Measurements from ENCODE around the gene SLC5A2.

SLC5A2 gene

DNA sequence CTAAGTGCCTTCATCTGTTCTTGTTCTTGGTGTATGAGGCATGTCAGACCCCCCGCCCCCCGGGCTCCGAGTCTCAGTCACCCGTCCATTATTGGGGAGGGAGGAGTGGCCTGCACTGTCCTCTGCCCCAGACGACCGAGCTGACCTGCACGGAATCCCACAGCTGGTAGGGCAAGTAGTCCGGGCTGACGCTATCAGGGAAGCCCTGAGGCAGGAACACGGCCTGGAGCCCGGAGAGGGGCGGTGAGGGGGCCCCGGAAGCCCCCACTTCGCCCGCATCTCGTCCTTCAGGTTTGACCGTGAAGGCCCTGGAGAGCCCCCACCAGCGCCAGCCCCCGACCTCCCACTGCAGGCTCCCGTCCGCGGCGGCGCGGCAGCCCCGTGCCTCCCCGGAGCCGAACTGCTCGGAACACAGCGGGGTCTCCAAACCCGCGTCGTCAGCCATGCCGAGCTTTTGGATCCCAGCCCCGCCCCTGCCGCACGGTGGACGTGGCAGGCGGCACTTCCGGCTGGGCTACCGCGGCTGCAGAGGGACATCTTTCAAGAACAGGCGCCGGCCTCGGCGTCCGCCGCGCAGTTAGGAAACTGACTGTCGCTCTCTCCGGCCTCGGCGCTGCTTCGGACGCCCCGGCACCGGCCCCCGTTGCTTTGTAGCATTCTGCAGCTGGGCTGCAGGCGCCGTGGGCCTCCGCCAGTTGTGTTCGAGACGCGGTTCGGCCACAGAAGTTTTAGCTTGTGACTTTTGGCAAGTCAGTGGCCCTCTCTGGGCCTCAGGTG lies 25.2 kb downstream of the SLC5A2 start, which contains the start of gene RUSF1 (continued):
- TF ChIP-seq, protein P1, sequence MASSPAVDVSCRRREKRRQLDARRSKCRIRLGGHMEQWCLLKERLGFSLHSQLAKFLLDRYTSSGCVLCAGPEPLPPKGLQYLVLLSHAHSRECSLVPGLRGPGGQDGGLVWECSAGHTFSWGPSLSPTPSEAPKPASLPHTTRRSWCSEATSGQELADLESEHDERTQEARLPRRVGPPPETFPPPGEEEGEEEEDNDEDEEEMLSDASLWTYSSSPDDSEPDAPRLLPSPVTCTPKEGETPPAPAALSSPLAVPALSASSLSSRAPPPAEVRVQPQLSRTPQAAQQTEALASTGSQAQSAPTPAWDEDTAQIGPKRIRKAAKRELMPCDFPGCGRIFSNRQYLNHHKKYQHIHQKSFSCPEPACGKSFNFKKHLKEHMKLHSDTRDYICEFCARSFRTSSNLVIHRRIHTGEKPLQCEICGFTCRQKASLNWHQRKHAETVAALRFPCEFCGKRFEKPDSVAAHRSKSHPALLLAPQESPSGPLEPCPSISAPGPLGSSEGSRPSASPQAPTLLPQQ (tag by site-specific recombination; IDR thresholded peaks at IDR 0.05): peak; percentile 73
- TF ChIP-seq ZBTB7A (tag by site-specific recombination; IDR thresholded peaks at IDR 0.05; ENCODE audit: low read depth): no peak; the same call in 1 of the 2 replicates
- TF ChIP-seq, protein P2, sequence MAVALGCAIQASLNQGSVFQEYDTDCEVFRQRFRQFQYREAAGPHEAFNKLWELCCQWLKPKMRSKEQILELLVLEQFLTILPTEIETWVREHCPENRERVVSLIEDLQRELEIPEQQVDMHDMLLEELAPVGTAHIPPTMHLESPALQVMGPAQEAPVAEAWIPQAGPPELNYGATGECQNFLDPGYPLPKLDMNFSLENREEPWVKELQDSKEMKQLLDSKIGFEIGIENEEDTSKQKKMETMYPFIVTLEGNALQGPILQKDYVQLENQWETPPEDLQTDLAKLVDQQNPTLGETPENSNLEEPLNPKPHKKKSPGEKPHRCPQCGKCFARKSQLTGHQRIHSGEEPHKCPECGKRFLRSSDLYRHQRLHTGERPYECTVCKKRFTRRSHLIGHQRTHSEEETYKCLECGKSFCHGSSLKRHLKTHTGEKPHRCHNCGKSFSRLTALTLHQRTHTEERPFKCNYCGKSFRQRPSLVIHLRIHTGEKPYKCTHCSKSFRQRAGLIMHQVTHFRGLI (tag by site-specific recombination; IDR thresholded peaks at IDR 0.05): 0 out of 2 replicates have a peak, but pooled peaks have one; percentile 31

GRCh38 chr16:31508706-31509195 lies 25.8 kb downstream of the SLC5A2 start:
- Histone ChIP-seq H3K9me3 (ENCODE audit: control insufficient read depth, insufficient read depth, low read depth, low read length) (no peaks in the 10 kb centered on the region), H3K4me1 (ENCODE audit: control insufficient read depth, insufficient read depth, low read length) (no peaks in the 10 kb centered on the region), H3K27ac (ENCODE audit: extremely low read depth, low read depth, low read length) (peak overlapping the region; percentile 68), H3K36me3 (ENCODE audit: control insufficient read depth in 2 of 2, insufficient read depth in 1 of 2, low read length in 2 of 2) (peaks cover 0 to 7% of the 10 kb centered on the region in 2 experiments; a peak in 2 of 3 replicates), H3K4me3 (ENCODE audit: low read depth, low read length) (peak overlapping the region; percentile 97)
- ChIA-PET CTCF (no interaction called here), POLR2A (interaction anchor here (0.9 to 2.1 kb wide), 8 partner anchors 10 to 329 kb away, joined by 3 to 7 read pairs (median 4); partner anchors contain the start of genes ARMC5 and FUS)
- no peak for TF ChIP-seq ZNF274 (IDR thresholded peaks at IDR 0.05; ENCODE audit: low read length)
- TF ChIP-seq ZNF274 (tag by site-specific recombination; IDR thresholded peaks at IDR 0.05; ENCODE audit: borderline replicate concordance): no peak
- TF ChIP-seq ZNF398 (tag by site-specific recombination; IDR thresholded peaks at IDR 0.05): no peak
- no peak for TF ChIP-seq ZNF211 (tag by site-specific recombination; IDR thresholded peaks at IDR 0.05; ENCODE audit: low read depth)
- peak; percentile 45 for TF ChIP-seq ATF2 (tag by site-specific recombination; IDR thresholded peaks at IDR 0.05; ENCODE audit: low read depth)
- no peak for TF ChIP-seq ZNF704 (tag by site-specific recombination; IDR thresholded peaks at IDR 0.05)
- TF ChIP-seq, protein P3, sequence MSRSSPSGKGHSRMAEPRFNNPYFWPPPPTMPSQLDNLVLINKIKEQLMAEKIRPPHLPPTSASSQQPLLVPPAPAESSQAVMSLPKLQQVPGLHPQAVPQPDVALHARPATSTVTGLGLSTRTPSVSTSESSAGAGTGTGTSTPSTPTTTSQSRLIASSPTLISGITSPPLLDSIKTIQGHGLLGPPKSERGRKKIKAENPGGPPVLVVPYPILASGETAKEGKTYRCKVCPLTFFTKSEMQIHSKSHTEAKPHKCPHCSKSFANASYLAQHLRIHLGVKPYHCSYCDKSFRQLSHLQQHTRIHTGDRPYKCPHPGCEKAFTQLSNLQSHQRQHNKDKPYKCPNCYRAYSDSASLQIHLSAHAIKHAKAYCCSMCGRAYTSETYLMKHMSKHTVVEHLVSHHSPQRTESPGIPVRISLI (tag by site-specific recombination; IDR thresholded peaks at IDR 0.05): peak; percentile 24; the same call in 1 of the 2 replicates
- TF ChIP-seq ZNF707 (tag by site-specific recombination; IDR thresholded peaks at IDR 0.05): no peak
- TF ChIP-seq YY2 (tag by site-specific recombination; IDR thresholded peaks at IDR 0.05): no peak
- TF ChIP-seq ZBTB48 (tag by site-specific recombination; IDR thresholded peaks at IDR 0.05): no peak
- no peak for TF ChIP-seq ZNF132 (tag by site-specific recombination; IDR thresholded peaks at IDR 0.05; ENCODE audit: borderline replicate concordance)
- TF ChIP-seq HOXC10 (CRISPR knock-in tag; IDR thresholded peaks at IDR 0.05): no peak
- TF ChIP-seq HOXD13 (CRISPR knock-in tag; IDR thresholded peaks at IDR 0.05; ENCODE audit: borderline replicate concordance): no peak
- TF ChIP-seq, protein P4, sequence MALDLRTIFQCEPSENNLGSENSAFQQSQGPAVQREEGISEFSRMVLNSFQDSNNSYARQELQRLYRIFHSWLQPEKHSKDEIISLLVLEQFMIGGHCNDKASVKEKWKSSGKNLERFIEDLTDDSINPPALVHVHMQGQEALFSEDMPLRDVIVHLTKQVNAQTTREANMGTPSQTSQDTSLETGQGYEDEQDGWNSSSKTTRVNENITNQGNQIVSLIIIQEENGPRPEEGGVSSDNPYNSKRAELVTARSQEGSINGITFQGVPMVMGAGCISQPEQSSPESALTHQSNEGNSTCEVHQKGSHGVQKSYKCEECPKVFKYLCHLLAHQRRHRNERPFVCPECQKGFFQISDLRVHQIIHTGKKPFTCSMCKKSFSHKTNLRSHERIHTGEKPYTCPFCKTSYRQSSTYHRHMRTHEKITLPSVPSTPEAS (tag by site-specific recombination; IDR thresholded peaks at IDR 0.05): no peak
- no peak for TF ChIP-seq ZNF571 (tag by site-specific recombination; IDR thresholded peaks at IDR 0.05)
- TF ChIP-seq, protein P5, sequence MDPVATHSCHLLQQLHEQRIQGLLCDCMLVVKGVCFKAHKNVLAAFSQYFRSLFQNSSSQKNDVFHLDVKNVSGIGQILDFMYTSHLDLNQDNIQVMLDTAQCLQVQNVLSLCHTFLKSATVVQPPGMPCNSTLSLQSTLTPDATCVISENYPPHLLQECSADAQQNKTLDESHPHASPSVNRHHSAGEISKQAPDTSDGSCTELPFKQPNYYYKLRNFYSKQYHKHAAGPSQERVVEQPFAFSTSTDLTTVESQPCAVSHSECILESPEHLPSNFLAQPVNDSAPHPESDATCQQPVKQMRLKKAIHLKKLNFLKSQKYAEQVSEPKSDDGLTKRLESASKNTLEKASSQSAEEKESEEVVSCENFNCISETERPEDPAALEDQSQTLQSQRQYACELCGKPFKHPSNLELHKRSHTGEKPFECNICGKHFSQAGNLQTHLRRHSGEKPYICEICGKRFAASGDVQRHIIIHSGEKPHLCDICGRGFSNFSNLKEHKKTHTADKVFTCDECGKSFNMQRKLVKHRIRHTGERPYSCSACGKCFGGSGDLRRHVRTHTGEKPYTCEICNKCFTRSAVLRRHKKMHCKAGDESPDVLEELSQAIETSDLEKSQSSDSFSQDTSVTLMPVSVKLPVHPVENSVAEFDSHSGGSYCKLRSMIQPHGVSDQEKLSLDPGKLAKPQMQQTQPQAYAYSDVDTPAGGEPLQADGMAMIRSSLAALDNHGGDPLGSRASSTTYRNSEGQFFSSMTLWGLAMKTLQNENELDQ (tag by site-specific recombination; IDR thresholded peaks at IDR 0.05; ENCODE audit: low read depth): no peak
- no peak for TF ChIP-seq KLF10 (tag by site-specific recombination; IDR thresholded peaks at IDR 0.05)
- TF ChIP-seq ZNF658 (tag by site-specific recombination; IDR thresholded peaks at IDR 0.05): no peak
- TF ChIP-seq ZNF302 (tag by site-specific recombination; IDR thresholded peaks at IDR 0.05; ENCODE audit: low read depth): no peak
